Activated CD4-positive, alpha-beta T cell treated with anti-CD3 and anti-CD28 coated beads for 1 hour (primary cell): Measurements from ENCODE around the gene SNRPD2.
"Not testable (repeated sequence)": the region's sequence is repeated elsewhere in the genome, so short reads cannot be mapped to it uniquely, and the experiment has no call there.

Source experiments
- DNase-seq: peaks from one replicate; pipeline ENCODE4 v3.0.0-alpha.2; 2020

SNRPD2 gene

GRCh38 chr19:45701676-45702075 is 9.9 kb upstream of the SNRPD2 start:
- no peak for DNase-seq

DNA sequence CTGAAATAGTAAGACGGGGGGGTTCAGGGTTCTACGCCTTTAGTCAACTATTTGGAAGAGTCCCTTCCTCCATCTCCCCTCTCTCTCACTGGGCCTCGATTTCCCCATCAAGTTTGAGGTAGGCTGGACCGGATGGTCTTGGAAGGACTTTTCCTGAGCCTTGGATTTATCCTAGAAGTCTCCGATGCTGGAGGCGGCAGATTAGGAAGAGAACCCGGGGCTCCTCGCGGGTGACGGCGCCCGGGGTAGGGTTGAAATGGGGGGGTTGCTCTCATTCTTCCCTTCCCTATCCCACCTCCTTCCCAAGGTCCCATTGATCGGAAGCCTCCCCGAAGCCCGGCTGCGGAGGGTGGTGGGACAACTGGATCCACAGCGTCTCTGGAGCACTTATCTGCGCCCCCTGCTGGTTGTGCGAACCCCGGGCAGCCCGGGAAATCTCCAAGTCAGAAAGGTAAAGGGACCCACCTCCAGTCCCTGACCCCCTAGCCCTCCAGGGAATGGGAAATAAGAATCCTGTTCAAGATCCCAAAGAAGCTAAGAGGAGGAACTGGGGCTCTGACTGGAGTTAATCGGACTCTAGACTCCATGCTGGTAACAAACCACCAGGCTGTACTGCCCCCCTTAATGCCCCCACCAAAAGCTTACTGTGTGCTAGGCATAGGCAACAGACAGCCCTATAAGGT is 1.5 kb upstream of the SNRPD2 start:
- peak; percentile 63 for DNase-seq

GRCh38 chr19:45692187-45693105 is 693 bp upstream of the SNRPD2 start, which contains the start of gene QPCTL:
Gene QPCTL, plus strand, starts transcription at chr19:45692666. Its CDS starts 38 bp downstream, at chr19:45692704.
- DNase-seq: peak; percentile 95

DNA sequence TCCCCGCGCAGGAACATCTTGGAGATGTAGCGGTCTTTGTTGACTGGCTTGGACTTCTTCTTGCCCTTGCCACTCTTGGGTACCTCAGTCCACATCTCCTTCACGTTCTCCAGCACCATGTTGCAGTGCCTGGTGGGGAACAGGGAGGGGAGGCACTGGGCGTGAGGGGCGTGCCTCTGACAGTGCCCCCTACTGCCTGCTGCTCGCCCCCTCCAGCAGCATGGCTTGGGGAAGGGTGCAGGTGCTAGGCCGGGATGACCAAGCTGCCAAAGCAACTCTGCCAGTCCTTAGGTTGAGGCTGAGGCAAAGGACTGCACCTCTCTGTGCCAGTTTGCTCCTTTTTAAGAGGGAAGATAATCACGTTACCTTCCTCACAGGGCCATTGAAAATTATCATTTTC is 4.2 kb downstream of the SNRPD2 start:
- no peak for DNase-seq

DNA sequence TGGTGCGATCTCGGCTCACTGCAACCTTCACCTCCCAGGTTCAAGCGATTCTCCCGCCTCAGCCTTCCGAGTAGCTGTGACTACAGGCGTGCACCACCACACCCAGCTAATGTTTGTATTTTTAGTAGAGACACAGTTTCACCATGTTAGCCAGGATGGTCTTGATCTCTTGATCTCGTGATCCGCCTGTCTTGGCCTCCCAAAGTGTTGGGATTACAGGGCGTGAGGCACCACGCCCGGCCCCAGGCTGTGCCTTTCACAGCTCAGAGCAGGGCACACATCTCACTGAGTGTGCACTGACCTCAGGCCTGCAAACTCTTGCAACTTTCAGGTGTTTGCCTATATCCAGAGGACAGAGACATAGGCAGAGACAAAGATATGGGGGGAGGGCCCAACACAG is 6.7 kb downstream of the SNRPD2 start:
- not testable (repeated sequence) for DNase-seq

DNA sequence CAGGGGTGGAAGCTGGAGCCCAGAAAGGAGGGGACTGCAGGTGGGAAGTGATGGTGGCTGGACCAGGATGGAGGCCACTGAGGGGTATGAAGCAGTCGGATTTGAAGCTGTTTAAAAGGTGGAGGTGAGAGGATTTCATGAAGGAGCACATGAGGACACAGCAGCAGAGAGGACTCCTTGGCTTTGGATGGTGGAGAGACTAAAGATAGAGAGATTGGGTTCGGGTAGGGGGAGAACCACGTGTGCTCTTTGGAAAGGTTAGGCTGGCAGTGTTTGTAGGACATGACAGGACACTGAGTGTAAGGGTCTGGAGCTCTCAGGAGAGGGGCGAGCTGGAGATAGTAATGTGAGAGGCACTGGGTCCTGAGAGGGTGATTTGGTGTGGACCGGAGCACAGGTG is 8.8 kb downstream of the SNRPD2 start:
- no peak for DNase-seq

DNA sequence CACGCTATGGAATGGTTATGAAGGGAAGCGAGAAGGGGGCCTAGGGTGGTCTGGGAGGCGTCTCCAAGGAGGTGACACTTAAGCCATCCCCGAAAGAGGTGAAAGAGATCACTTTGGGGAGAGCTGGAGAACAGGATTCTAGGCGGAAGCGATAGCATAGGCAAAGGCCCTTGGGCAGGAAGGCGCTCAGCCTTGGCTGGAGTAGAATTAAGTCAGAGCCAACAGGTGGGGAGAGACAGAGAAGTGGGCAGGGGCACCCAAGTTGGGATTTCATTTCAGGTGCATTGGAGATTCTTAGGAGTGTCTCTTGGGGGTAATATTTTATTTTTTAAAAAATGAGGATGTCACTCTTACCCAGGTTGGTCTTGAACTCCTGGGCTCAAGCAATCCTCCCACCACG is 9.6 kb downstream of the SNRPD2 start:
- no peak for DNase-seq

- DNase-seq: peak; percentile 78
Observed at GRCh38 chr19:45681391-45682015, 10.2 kb downstream of the SNRPD2 start.

DNA sequence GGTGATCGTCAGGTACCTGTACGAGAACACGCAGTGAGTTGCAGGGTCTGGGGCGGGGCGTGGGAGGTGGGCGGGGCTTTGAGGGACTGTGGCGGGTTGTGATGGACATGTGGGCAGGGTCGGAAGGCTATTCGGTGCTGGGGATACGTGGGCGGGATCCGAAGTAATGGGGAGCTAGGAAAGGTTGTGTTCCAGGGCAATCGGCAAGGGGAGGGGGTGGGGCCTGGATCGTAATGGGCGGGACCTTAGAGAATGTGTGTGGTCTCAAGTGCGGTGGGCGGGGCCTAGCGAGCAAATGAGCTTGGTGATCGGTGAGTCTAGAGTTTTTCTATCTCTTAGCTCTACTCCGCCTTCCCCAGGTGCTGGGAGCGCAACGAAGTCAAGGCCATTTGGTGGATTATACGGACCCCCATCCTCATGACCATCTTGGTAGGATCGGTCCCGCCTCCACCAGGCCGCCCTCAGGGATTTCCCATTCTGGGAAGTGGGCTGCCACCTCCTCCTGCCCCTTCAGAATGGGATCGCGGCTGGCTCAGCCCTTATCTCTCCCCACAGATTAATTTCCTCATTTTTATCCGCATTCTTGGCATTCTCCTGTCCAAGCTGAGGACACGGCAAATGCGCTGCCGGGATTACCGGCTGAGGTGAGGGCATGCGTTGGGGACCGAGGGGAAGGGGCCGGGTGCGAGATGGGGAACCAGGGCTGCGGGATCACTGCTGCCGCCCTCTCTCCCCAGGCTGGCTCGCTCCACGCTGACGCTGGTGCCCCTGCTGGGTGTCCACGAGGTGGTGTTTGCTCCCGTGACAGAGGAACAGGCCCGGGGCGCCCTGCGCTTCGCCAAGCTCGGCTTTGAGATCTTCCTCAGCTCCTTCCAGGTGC is 14.2 kb downstream of the SNRPD2 start:
- peak; percentile 72 for DNase-seq

- DNase-seq: peak; percentile 34
Observed at GRCh38 chr19:45676851-45677263, 14.9 kb downstream of the SNRPD2 start.

GRCh38 chr19:45674946-45675345 is 16.8 kb downstream of the SNRPD2 start:
- no peak for DNase-seq

DNA sequence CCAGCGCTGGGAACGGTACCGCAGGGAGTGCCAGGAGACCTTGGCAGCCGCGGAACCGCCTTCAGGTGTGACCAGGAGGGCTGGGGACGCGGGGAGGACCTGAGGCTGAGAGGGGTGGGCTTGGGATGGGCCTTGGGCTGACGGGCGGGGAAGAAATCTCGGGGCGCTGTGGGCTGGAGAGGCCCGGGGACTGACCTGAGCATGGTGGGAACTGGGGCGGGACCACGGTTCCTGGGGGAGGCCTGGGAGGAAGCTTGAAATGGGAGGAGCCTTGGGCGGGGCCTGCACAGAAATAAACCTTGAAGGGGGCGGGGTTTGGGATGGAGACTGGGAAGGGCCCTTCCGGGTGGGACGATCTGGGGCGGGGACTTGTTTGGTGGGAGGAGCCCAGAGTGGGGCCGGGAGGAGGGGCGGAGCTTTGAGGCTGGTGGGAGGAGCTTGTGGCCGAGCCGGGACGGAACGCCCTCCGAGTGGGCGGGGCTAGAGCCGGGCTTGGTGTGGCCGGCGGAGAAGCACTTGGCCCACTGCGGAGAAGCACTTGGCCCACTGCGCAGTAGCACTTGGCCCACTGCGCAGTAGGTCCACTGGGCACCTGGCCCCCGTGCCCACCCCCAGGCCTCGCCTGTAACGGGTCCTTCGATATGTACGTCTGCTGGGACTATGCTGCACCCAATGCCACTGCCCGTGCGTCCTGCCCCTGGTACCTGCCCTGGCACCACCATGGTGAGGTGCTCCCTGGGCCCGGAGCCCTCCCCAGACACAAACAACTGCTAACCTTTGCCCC is 20.9 kb downstream of the SNRPD2 start:
- no peak for DNase-seq

DNA sequence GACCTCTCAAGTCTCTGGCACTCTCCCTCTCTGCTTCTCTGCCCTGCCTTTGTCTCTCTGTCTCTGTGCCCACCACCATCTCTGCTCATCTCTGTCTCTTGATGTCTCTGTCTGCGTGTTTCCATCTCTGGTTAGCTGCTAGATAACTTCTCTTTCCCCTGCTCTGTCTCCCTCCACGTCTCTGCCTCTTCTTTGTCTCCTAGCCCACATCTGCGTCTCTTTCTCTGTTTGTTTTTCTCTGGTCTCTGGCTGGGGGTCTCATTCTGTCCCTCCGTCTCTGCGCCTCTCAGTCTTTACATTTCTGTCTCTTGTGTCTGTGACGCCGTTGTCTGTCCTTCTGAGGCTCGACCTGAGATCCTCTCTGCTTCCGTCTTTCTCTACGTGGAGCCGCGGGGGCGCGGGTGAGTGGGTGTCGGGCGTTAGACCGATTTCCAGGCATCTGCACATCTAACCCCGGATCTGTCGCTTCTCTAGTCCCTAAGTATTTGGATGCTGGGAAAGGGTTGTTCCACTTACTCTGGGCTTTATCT is 23.3 kb downstream of the SNRPD2 start:
- DNase-seq: peak; percentile 25

DNA sequence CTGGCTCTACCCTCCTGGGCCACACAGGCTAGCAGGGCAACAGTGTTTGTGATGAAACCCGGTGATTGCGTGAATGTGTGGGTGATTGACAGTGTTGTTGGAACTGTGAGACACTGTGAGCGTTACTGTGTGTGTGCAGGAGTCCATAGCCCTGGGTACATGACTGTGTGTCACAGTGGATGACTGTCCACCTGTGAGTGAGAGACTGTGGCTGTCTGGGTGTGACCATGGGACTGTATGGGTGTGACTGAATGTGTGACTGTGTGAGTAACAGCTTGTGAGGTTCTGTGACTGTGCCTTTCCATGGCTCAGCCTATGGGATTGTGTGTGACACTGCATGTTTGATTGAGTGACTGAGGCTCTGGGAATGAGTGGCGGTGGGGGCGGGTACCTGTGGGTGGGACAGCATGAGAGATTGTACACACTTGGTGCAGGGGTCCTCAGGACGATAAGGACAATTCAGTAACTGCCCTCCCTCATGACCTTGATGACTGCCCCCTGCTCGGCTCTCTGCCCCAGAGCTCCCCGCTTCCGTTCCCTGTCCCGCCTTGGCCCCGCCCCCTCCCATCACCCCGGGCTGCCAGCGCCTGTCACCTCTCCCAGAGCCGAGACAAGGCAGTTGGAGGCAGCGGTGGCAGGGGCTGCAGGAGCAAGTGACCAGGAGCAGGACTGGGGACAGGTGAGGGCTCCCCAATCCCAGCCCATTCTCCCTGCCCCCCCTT is 24.0 kb downstream of the SNRPD2 start, which contains the start of gene GIPR:
GIPR (plus strand) TSS at position 602 of the 722 bp plus-strand sequence. CDS start 1,300 bp downstream, outside the sequence.
- DNase-seq: peak; percentile 35

DNA sequence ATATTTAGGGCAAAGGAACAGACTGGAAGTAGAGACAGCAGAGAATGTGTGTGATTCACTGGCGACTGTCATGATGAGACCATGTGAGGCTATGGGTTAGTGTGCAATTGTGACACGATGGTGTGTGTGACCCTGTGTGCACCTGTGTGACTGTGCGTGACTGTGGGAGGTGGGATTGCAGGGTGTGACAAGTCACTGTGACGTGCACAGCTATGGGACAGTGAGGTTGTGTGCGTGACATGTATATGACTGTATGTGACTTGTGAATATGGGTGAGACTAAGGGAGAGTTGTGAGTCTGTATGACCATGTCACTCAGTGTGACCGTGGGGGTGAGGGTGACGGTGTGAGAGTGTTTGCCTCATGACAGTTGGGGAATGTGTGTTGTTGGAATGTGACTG is 27.2 kb downstream of the SNRPD2 start:
- no peak for DNase-seq

- DNase-seq: no peak
Observed at GRCh38 chr19:45663800-45664199, 28.0 kb downstream of the SNRPD2 start.

DNA sequence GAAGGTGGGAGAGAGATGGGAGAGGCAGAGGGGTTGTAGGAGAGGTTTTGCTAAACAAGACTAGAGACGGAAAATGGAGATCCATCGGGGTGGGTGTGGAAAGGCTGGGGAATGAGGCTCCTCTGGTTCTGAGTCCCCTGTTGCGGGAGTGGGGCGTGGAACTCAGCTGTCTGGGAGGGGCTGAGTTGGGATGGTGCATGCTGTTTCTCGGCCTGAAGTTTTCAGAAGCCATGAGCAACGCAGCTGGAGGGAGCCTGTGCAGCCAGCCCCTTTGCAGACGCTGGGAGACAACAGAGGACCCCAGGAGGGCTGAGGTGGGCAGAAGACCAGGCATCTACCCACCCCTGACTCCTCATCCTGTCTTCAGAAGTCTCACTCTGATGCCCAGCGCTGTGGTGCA is 31.1 kb downstream of the SNRPD2 start:
- no peak for DNase-seq

GRCh38 chr19:45659096-45659729 is 32.5 kb downstream of the SNRPD2 start:
- no peak for DNase-seq

GRCh38 chr19:45657520-45658167 is 34.1 kb downstream of the SNRPD2 start:
- DNase-seq: no peak

GRCh38 chr19:45655073-45655472 is 36.7 kb downstream of the SNRPD2 start:
- DNase-seq: no peak
